Right lobe of liver (tissue), 6 donors: Measurements from ENCODE around the gene HDAC7. TPM values are rescaled to one million over a fixed set of nuclear protein-coding genes. Genes with fewer than 3 reads are reported as not detected.

Source experiments
- ATAC-seq, 4 donors: fragments of 200-7000 bp; cut with Tn5 transposase; one replicate each; pipeline ENCODE4 v1.9.1; 2020; ENCODE audit warnings: mild to moderate bottlenecking in 4 of 4, moderate library complexity in 4 of 4
- DNase-seq, 3 donors: peaks; one replicate each; pipeline ENCODE4 v3.0.0-alpha.2; 2020
- H3K27ac ChIP-seq, 3 donors: fragments of 200-600 bp; one replicate each; pipeline ENCODE4 v1.8.0; 2022
- H3K27me3 ChIP-seq, 2 donors: fragments of 200-600 bp; one replicate each; pipeline ENCODE4 v1.8.0; 2022
- H3K36me3 ChIP-seq, 4 donors: fragments of 200-600 bp; sonication (generic) in 1 of 4; one replicate each; pipeline versions ENCODE4 v1.5.1 to v1.8.0; 2017 to 2022; ENCODE audit warnings: control low read depth in 1 of 4
- H3K4me1 ChIP-seq, 4 donors: fragments of 200-600 bp; sonication (generic) in 1 of 4; one replicate each; pipeline versions ENCODE4 v1.5.1 to v1.8.0; 2017 to 2022; ENCODE audit warnings: control low read depth in 1 of 4
- H3K4me3 ChIP-seq, 3 donors: fragments of 200-600 bp; one replicate each; pipeline ENCODE4 v1.8.0; 2022
- H3K9me3 ChIP-seq, 4 donors: fragments of 200-600 bp; sonication (generic) in 1 of 4; one replicate each; pipeline versions ENCODE4 v1.5.1 to v1.8.0; 2017 to 2022; ENCODE audit warnings: control low read depth in 1 of 4
- POLR2A ChIP-seq: fragments of 450-650 bp; IDR thresholded peaks from one replicate; pipeline ENCODE4 v1.6.1; 2017; ENCODE audit warnings: antibody characterized with exemption, mild to moderate bottlenecking
- WGBS: methylation state at CpG from one replicate; pipeline ENCODE4 v1.1.6; 2018; ENCODE audit warnings: low coverage, low lambda C conversion rate; ENCODE audit not compliant: insufficient coverage; ENCODE audit errors: missing lambda C conversion rate; 5-methylcytosine and 5-hydroxymethylcytosine counted together
- intact Hi-C, 2 donors: fragments of 100-400 bp; cut with DNase I; formaldehyde crosslinking; loops; one replicate each; pipeline versions ENCODE4 v1.11.2 to v1.14.1; 2022
- total RNA-seq, 6 experiments: library from RNA; depleted of rRNA in 2 of 6; stranded (reverse); fragments of >200 nt in 2 of 6; fragmentation: NEBNext Ultra II Directional in 3 of 6; extraction: Animal tissue kit (Norgen Biotek cat#: 25700) in 3 of 6; gene quantifications; one replicate each; pipeline versions ENCODE4 v1.1.0 to v1.2.4, GENCODE V29; 2016 to 2023
- TF ChIP-seq, protein P1 (sequence below), 4 donors: fragments of 200-600 bp in 3 of 4; fragments of 450-650 bp in 1 of 4; IDR thresholded peaks; one replicate each; pipeline versions ENCODE4 v1.5.1 to v1.8.0; 2016 to 2022; ENCODE audit warnings: antibody characterized with exemption in 4 of 4, mild to moderate bottlenecking in 2 of 4
- donor health status: DM: no; HTN: yes; CAD: no.
- donor health status: DM: no; HTN: no; CAD: no.
- donor health status: DM: no; HTN: no; CAD: no.
- donor health status: DM: no; HTN: yes; CAD: no.
- donor health status: DM: no; HTN: yes; CAD: no.

HDAC7 gene
- total RNA-seq, 6 experiments from 2014 or later: 6.6 to 18.8 (median 8.4) TPM

DNA sequence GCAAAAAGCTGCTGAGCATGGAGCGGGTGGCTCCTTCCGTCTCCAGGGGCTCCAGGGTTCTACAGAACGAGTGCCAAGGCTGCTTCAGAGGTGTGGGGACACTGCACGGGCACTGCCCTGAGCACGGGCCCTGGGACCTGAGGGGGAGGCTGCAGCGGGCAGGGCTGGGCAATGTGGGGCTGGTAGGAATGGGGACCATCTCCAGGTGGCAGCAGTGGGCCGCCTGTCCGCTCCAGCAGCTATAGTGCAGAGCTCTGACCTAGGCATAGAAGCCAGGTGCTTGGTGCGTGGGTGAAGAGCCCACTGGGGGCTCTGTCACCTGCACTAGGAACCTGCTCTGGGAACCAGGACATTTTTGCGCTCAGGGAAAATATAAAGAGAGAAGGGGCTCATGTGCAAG lies 22.3 kb downstream of the HDAC7 start:
- peaks cover 0 to 6% (median 1%) of the 10 kb centered on the region in 4 donors for H3K36me3 ChIP-seq
- intact Hi-C loops: loop anchor here (5.0 kb wide), 2 partner anchors 40 to 160 kb away; no protein-coding TSS in a partner anchor

DNA sequence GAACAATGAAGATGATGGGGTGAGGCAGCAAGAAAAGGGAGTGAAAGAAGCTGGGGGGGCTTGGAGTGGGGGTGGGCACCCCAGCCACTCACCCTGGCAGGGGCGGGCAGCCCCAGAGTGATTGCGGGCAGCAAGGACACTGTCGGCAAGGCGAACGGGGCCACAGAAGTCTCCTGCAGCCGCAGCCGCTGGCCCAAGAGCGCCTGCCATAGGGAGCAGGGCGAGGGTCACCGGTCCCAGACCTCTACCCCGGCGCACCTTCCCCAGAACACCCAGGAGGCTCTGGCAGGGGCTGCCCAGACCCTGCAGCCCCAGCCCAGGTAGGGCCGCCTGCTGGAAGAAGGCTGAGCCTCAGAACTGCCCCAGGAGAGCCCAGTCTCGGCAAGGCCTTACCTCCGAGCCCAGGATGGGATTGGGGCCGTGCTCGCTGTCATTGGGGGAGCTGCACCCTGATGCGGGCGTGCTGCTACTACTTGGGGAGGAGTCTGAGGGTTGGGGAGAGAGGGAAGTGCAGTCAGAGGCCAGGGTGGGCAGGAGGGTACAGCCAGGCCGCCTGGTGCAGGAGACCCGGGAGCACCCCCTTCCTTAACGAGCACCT lies 23.8 kb downstream of the HDAC7 start:
- peaks cover 0 to 6% (median 3%) of the 10 kb centered on the region in 4 donors for H3K36me3 ChIP-seq
- no peaks in the 10 kb centered on the region for H3K27me3 ChIP-seq
- H3K27ac ChIP-seq: no peak overlapping the region
- intact Hi-C loops: loop anchor here (5.0 kb wide), 2 partner anchors 41 to 161 kb away; no protein-coding TSS in a partner anchor
- no peaks in the 10 kb centered on the region for H3K9me3 ChIP-seq
- ATAC-seq (no peak), DNase-seq (no peak)
- no peaks in the 10 kb centered on the region for H3K4me1 ChIP-seq
- TF ChIP-seq POLR2A: no peak
- WGBS: 89% methylated on average over 6 of the region's 22 CpGs
- no peak overlapping the region for H3K4me3 ChIP-seq

More for the DNA sequence above, 22.3 kb downstream of the HDAC7 start:
- ATAC-seq: peak; percentile 77 to 80 (median 78)
- H3K4me1 ChIP-seq: peaks cover 0 to 6% (median 0%) of the 10 kb centered on the region in 4 donors
- no peak overlapping the region for H3K27ac ChIP-seq
- no peak for TF ChIP-seq POLR2A
- TF ChIP-seq, protein P1, sequence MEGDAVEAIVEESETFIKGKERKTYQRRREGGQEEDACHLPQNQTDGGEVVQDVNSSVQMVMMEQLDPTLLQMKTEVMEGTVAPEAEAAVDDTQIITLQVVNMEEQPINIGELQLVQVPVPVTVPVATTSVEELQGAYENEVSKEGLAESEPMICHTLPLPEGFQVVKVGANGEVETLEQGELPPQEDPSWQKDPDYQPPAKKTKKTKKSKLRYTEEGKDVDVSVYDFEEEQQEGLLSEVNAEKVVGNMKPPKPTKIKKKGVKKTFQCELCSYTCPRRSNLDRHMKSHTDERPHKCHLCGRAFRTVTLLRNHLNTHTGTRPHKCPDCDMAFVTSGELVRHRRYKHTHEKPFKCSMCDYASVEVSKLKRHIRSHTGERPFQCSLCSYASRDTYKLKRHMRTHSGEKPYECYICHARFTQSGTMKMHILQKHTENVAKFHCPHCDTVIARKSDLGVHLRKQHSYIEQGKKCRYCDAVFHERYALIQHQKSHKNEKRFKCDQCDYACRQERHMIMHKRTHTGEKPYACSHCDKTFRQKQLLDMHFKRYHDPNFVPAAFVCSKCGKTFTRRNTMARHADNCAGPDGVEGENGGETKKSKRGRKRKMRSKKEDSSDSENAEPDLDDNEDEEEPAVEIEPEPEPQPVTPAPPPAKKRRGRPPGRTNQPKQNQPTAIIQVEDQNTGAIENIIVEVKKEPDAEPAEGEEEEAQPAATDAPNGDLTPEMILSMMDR (IDR thresholded peaks at IDR 0.05): peak; percentile 50 to 59 (median 52)
- H3K4me3 ChIP-seq: no peak overlapping the region
- DNase-seq: peak in 2 of 3 donors; percentile 63 to 64
- 52% methylated on average over 4 of the region's 10 CpGs for WGBS
- no peaks in the 10 kb centered on the region for H3K9me3 ChIP-seq
- H3K27me3 ChIP-seq: no peaks in the 10 kb centered on the region

DNA sequence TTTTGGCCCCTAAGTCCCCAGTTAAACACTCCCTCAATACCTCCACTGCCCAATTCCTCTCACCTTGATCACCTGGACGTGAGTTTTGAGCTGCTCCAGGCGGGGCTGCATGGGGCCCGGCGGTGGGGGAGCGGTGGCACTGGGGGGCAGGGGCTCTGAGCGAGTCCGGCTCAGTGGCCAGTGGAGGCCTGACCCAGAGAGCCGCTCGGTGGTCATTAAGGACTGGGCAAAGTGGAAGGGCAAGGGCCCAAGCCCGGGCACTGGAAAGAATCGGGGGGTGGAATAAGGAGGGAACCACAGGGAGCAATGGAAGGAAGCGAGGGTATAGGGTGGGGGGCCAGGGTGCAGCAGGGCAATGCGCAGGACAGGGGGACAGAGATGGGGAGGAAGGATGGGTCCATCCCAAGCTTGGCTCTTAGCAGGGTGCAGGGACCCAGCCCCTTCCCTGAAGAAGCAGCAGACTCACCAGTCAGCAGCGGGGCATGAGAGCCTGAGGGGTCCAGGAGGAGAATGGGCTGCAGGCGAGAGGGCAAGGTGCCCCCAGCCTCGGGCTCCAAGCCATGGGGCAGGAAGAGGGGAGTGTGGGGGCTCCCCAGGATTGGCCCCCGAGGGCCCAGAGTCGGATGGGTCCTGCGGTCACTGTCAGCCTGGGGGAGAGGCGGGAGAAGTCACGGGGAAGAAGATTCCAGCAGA lies 24.4 kb downstream of the HDAC7 start:
- H3K4me3 ChIP-seq: no peak overlapping the region
- no peaks in the 10 kb centered on the region for H3K9me3 ChIP-seq
- intact Hi-C loops: loop anchor here (5.0 kb wide), 2 partner anchors 42 to 162 kb away; no protein-coding TSS in a partner anchor
- H3K27ac ChIP-seq: no peak overlapping the region
- no peaks in the 10 kb centered on the region for H3K4me1 ChIP-seq
- H3K27me3 ChIP-seq: no peaks in the 10 kb centered on the region
- DNase-seq (no peak), ATAC-seq (no peak)
- WGBS: 87% methylated on average over 5 of the region's 21 CpGs
- TF ChIP-seq, protein P1 (IDR thresholded peaks at IDR 0.05): no peak
- TF ChIP-seq POLR2A: no peak
- H3K36me3 ChIP-seq: peaks cover 0 to 6% (median 3%) of the 10 kb centered on the region in 4 donors

DNA sequence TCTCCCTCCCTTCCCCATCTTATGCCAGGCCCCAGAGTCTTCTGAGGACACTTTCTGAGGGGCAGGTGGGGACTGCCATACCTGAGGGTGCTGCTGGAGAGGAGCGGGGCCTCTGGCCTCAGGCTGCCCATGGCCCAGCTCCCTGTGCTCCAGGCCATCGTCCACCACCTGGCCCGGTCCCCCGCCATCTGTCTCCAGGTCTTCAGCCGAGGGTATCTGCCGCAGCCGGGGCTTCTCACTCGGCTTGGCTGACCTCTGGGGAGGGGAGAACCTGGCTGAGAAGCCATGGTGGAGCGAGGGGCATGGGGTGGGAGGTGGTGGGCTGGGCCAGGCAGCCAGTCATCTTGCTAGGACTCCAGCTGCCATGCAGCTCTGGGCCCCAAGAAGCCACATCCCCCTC lies 25.0 kb downstream of the HDAC7 start:
- H3K4me1 ChIP-seq: no peaks in the 10 kb centered on the region
- H3K4me3 ChIP-seq: no peak overlapping the region
- H3K36me3 ChIP-seq: peaks cover 0 to 6% (median 3%) of the 10 kb centered on the region in 4 donors
- no peak for ATAC-seq
- no peaks in the 10 kb centered on the region for H3K9me3 ChIP-seq
- no peak for TF ChIP-seq POLR2A
- TF ChIP-seq, protein P1 (IDR thresholded peaks at IDR 0.05): no peak
- no peak overlapping the region for H3K27ac ChIP-seq
- intact Hi-C loops: loop anchor here (5.0 kb wide), 2 partner anchors 43 to 163 kb away; no protein-coding TSS in a partner anchor
- peak in 1 of 3 donors; percentile 19 for DNase-seq
- no peaks in the 10 kb centered on the region for H3K27me3 ChIP-seq
- no CpG with 5 or more reads among the region's 9 CpGs for WGBS
